Transverse colon (tissue), 4 donors: Measurements from ENCODE around the gene WNT5A. TPM values are rescaled to one million over a fixed set of nuclear protein-coding genes. Genes with fewer than 3 reads are reported as not detected.

ENCODE experiments used
- DNase-seq: peaks from one replicate; pipeline ENCODE4 v3.0.0-alpha.2; 2019
- H3K27ac ChIP-seq, 4 donors: fragments of 200-600 bp; sonication (generic); 2 replicates each; pipeline ENCODE4 v1.5.1; 2016 to 2018; ENCODE audit warnings: inconsistent platforms in 4 of 4
- H3K27me3 ChIP-seq: fragments of 200-600 bp; sonication (generic); 2 replicates; pipeline ENCODE4 v1.5.1; 2017; ENCODE audit warnings: inconsistent platforms
- H3K36me3 ChIP-seq, 4 donors: fragments of 200-600 bp; sonication (generic); 2 replicates each; pipeline ENCODE4 v1.5.1; 2017 to 2019; ENCODE audit warnings: inconsistent platforms in 4 of 4
- H3K4me1 ChIP-seq, 4 donors: fragments of 200-600 bp; sonication (generic); 2 replicates each; pipeline ENCODE4 v1.5.1; 2017 to 2020; ENCODE audit warnings: inconsistent platforms in 4 of 4
- H3K4me3 ChIP-seq, 4 donors: fragments of 200-600 bp; sonication (generic); 1 replicate in 1 of 4; 2 replicates in 3 of 4; pipeline versions ENCODE4 v1.5.1 to v1.6.1; 2017 to 2019; ENCODE audit warnings: inconsistent platforms in 4 of 4
- H3K9me3 ChIP-seq, 2 donors: fragments of 200-600 bp; sonication (generic); 2 replicates each; pipeline ENCODE4 v1.5.1; 2017 to 2019; ENCODE audit warnings: inconsistent platforms in 2 of 2
- EP300 ChIP-seq: sonication (generic); formaldehyde crosslinking; IDR thresholded peaks from one replicate; pipeline ENCODE4 v1.6.1; 2017; ENCODE audit warnings: antibody characterized with exemption, low read depth
- POLR2A ChIP-seq: fragments of 450-650 bp; IDR thresholded peaks from one replicate; pipeline ENCODE4 v1.6.1; 2016; ENCODE audit warnings: antibody characterized with exemption, mild to moderate bottlenecking, moderate library complexity
- POLR2AphosphoS5 ChIP-seq, 3 donors: sonication (generic); formaldehyde crosslinking; IDR thresholded peaks; one replicate each; pipeline ENCODE4 v1.6.1; 2016; ENCODE audit warnings: antibody characterized with exemption in 3 of 3
- WGBS, 2 donors: methylation state at CpG; one replicate each; pipeline ENCODE4 v1.1.5; 2018; ENCODE audit warnings: low coverage in 1 of 2; 5-methylcytosine and 5-hydroxymethylcytosine counted together
- in situ Hi-C, 4 donors: fragments of 200-750 bp; cut with MboI; loops; one replicate each; pipeline versions ENCODE4 v1.15.0 to v1.15.1; 2017; ENCODE audit warnings: low sequenced_read_pairs in 3 of 4, low pct_ligation_motif_present in 1 of 4, low pct_unique_long_range_greater_than_20kb in 1 of 4
- intact Hi-C: fragments of 100-400 bp; cut with DNase I; formaldehyde crosslinking; loops from one replicate; pipeline ENCODE4 v1.15.1; 2023; ENCODE audit warnings: low total_unique reads
- total RNA-seq, 4 donors: library from RNA; depleted of rRNA; stranded (reverse); fragments of >200 nt; gene quantifications; one replicate each; pipeline ENCODE4 v1.1.0, GENCODE V29; 2016
- TF ChIP-seq, protein P1 (sequence below), 5 experiments: fragments of 200-600 bp in 3 of 5; fragments of 450-650 bp in 2 of 5; sonication (generic) in 3 of 5; IDR thresholded peaks; 1 replicate in 2 of 5; 2 replicates in 3 of 5; pipeline ENCODE4 v1.5.1; 2016 to 2017; ENCODE audit warnings: antibody characterized with exemption in 5 of 5, inconsistent platforms in 3 of 5, mild to moderate bottlenecking in 2 of 5, moderate library complexity in 1 of 5

The WNT5A gene
- total RNA-seq, 4 donors from 2014 or later: 2.6 to 15.9 (median 5.5) TPM

DNA sequence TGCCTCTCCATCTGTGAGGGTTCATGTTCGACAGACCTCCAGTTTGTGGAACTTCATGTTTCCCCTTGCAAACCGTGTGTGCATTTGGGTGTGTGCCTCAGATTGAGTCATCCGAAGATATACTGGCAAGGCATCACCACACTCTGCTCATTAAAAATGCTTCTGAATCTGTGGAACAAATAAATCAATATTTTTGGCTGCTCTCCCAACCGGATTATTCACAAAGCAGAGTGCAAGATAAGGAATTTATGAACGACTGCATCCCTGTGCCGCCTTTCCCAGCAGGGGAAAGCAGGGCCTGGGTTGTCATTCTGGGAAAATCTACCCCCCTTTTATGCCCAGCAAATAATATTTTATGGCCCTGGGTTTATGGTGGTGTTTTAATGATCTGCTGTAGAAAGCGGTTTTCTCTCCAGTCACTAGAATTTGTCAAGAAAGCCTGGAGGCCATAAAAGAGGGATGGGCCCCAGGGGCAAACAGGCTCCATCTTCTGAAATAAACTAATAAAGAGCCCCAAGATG, 4.2 kb upstream of the WNT5A start:
- intact Hi-C loops: no loop called here
- peak in 2 of 3 donors; percentile 27 to 28 for TF ChIP-seq POLR2AphosphoS5 (IDR thresholded peaks at IDR 0.05)
- no peak for TF ChIP-seq POLR2A
- DNase-seq: peak; percentile 43
- Histone ChIP-seq H3K9me3 (no peaks in the 10 kb centered on the region), H3K4me3 (no peak overlapping the region), H3K36me3 (no peaks in the 10 kb centered on the region), H3K4me1 (peaks cover 4 to 50% (median 41%) of the 10 kb centered on the region in 4 donors), H3K27ac (no peak overlapping the region), H3K27me3 (peaks cover 40% of the 10 kb centered on the region)
- in situ Hi-C loops: loop anchor here (25.0 kb wide), 4 partner anchors 246 to 771 kb away; no protein-coding TSS in a partner anchor
- 18 to 26% methylated on average over 2 to 7 of the region's 7 CpGs for WGBS, 2 donors

- Histone ChIP-seq H3K9me3 (no peaks in the 10 kb centered on the region), H3K27me3 (peaks cover 50% of the 10 kb centered on the region), H3K4me1 (peaks cover 7 to 60% (median 48%) of the 10 kb centered on the region in 4 donors), H3K36me3 (no peaks in the 10 kb centered on the region), H3K27ac (no peak overlapping the region), H3K4me3 (no peak overlapping the region)
- in situ Hi-C loops (loop anchor here (25.0 kb wide), 4 partner anchors 247 to 772 kb away; no protein-coding TSS in a partner anchor), intact Hi-C loops (no loop called here)
- no peak for DNase-seq
- TF ChIP-seq POLR2A (no peak), EP300 (no peak), POLR2AphosphoS5 (IDR thresholded peaks at IDR 0.05) (no peak)
- TF ChIP-seq, protein P1, sequence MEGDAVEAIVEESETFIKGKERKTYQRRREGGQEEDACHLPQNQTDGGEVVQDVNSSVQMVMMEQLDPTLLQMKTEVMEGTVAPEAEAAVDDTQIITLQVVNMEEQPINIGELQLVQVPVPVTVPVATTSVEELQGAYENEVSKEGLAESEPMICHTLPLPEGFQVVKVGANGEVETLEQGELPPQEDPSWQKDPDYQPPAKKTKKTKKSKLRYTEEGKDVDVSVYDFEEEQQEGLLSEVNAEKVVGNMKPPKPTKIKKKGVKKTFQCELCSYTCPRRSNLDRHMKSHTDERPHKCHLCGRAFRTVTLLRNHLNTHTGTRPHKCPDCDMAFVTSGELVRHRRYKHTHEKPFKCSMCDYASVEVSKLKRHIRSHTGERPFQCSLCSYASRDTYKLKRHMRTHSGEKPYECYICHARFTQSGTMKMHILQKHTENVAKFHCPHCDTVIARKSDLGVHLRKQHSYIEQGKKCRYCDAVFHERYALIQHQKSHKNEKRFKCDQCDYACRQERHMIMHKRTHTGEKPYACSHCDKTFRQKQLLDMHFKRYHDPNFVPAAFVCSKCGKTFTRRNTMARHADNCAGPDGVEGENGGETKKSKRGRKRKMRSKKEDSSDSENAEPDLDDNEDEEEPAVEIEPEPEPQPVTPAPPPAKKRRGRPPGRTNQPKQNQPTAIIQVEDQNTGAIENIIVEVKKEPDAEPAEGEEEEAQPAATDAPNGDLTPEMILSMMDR (IDR thresholded peaks at IDR 0.05): no peak
- WGBS, 2 donors: 28 to 33% methylated on average over 3 of the region's 3 CpGs
Measured at GRCh38 chr3:55490276-55490913, 3.3 kb upstream of the WNT5A start.

GRCh38 chr3:55489798-55490132, 2.7 kb upstream of the WNT5A start:
- Histone ChIP-seq H3K36me3 (no peaks in the 10 kb centered on the region), H3K9me3 (no peaks in the 10 kb centered on the region), H3K4me1 (peaks cover 7 to 66% (median 53%) of the 10 kb centered on the region in 4 donors), H3K27me3 (peaks cover 56% of the 10 kb centered on the region), H3K27ac (no peak overlapping the region), H3K4me3 (no peak overlapping the region)
- DNase-seq: peak; percentile 30
- intact Hi-C loops: loop anchor here (10.0 kb wide), 1 partner anchor 235 kb away; no protein-coding TSS in a partner anchor
- in situ Hi-C loops: loop anchor here (10.0 to 25.0 kb wide), 7 partner anchors 235 to 773 kb away; no protein-coding TSS in a partner anchor
- 0 to 18% methylated on average over 2 to 15 of the region's 17 CpGs for WGBS, 2 donors
- TF ChIP-seq POLR2AphosphoS5 (IDR thresholded peaks at IDR 0.05) (no peak), POLR2A (no peak), EP300 (no peak)
- TF ChIP-seq, protein P1 (IDR thresholded peaks at IDR 0.05): no peak

- intact Hi-C loops: loop anchor here (10.0 kb wide), 1 partner anchor 236 kb away; no protein-coding TSS in a partner anchor
- DNase-seq: peak; percentile 68
- peak overlapping the region; percentile 61 to 82 (median 73) for H3K4me3 ChIP-seq
- no peaks in the 10 kb centered on the region for H3K36me3 ChIP-seq
- H3K27ac ChIP-seq: peak overlapping the region; percentile 66 to 82 (median 74)
- in situ Hi-C loops: loop anchor here (10.0 to 25.0 kb wide), 7 partner anchors 236 to 774 kb away; no protein-coding TSS in a partner anchor
- H3K4me1 ChIP-seq: peaks cover 7 to 68% (median 53%) of the 10 kb centered on the region in 4 donors
- no peak for TF ChIP-seq POLR2AphosphoS5 (IDR thresholded peaks at IDR 0.05)
- TF ChIP-seq EP300: no peak
- TF ChIP-seq POLR2A: no peak
- TF ChIP-seq, protein P1 (IDR thresholded peaks at IDR 0.05): no peak
- 2 to 3% methylated on average over 10 to 30 of the region's 30 CpGs for WGBS, 2 donors
- H3K9me3 ChIP-seq: no peaks in the 10 kb centered on the region
- H3K27me3 ChIP-seq: peaks cover 66% of the 10 kb centered on the region
Measured at GRCh38 chr3:55488398-55489055, 1.4 kb upstream of the WNT5A start.
